ENCODE data around the gene BMP5. TPM values are rescaled to one million over a fixed set of nuclear protein-coding genes. Genes with fewer than 3 reads are reported as not detected.

The BMP5 gene
- total RNA-seq, 1 donor from 2014 or later: 0.50 TPM

- Histone ChIP-seq H3K9me3 (ENCODE audit: insufficient read depth, low read depth, low read length) (no peaks in the 10 kb centered on the region), H3K79me2 (ENCODE audit: insufficient read depth, low read length) (no peaks in the 10 kb centered on the region), H3K4me1 (ENCODE audit: insufficient read depth, low read length) (no peaks in the 10 kb centered on the region), H3K4me3 (ENCODE audit: insufficient read depth, low read depth, low read length) (no peak overlapping the region), H3K27me3 (ENCODE audit: insufficient read depth, low read length) (no peaks in the 10 kb centered on the region), H2AFZ (ENCODE audit: low read depth, low read length) (no peak overlapping the region), H4K20me1 (ENCODE audit: insufficient read depth, low read length) (no peaks in the 10 kb centered on the region), H3K9ac (ENCODE audit: low read length) (no peak overlapping the region), H3K4me2 (ENCODE audit: low read length) (no peak overlapping the region), H3K36me3 (ENCODE audit: insufficient read depth, low read length) (no peaks in the 10 kb centered on the region), H3K27ac (ENCODE audit: low read depth, low read length) (no peak overlapping the region)
- H3K27ac Mint-ChIP-seq (ENCODE audit: unreplicated experiment): no peak overlapping the region
- DNase-seq (ENCODE audit: low read depth) (no peak), FAIRE-seq (no peak)
- no peaks in the 10 kb centered on the region for H3K4me1 Mint-ChIP-seq (ENCODE audit: low read depth, unreplicated experiment)
- no peaks in the 10 kb centered on the region for H3K27me3 Mint-ChIP-seq (ENCODE audit: low read depth, unreplicated experiment)
- TF ChIP-seq CTCF (IDR thresholded peaks at IDR 0.05; ENCODE audit: insufficient read depth, low read depth, low read length): no peak
- TF ChIP-seq EZH2 (IDR thresholded peaks at IDR 0.05; ENCODE audit: insufficient read depth, low read length): no peak
- H3K9me3 Mint-ChIP-seq (ENCODE audit: unreplicated experiment): no peaks in the 10 kb centered on the region
- H3K4me3 Mint-ChIP-seq (ENCODE audit: unreplicated experiment): no peak overlapping the region
- H3K36me3 Mint-ChIP-seq (ENCODE audit: low read depth, unreplicated experiment): no peaks in the 10 kb centered on the region
Measured at GRCh38 chr6:55888917-55889316, 13.5 kb upstream of the BMP5 start.

GRCh38 chr6:55886185-55886836, 10.9 kb upstream of the BMP5 start:
- Histone ChIP-seq H3K4me3 (ENCODE audit: insufficient read depth, low read depth, low read length) (no peak overlapping the region), H3K79me2 (ENCODE audit: insufficient read depth, low read length) (no peaks in the 10 kb centered on the region), H2AFZ (ENCODE audit: low read depth, low read length) (no peak overlapping the region), H3K9me3 (ENCODE audit: insufficient read depth, low read depth, low read length) (no peaks in the 10 kb centered on the region), H3K27me3 (ENCODE audit: insufficient read depth, low read length) (no peaks in the 10 kb centered on the region), H3K4me1 (ENCODE audit: insufficient read depth, low read length) (peaks cover 8% of the 10 kb centered on the region), H3K9ac (ENCODE audit: low read length) (no peak overlapping the region), H3K36me3 (ENCODE audit: insufficient read depth, low read length) (no peaks in the 10 kb centered on the region), H3K27ac (ENCODE audit: low read depth, low read length) (no peak overlapping the region), H4K20me1 (ENCODE audit: insufficient read depth, low read length) (no peaks in the 10 kb centered on the region), H3K4me2 (ENCODE audit: low read length) (no peak overlapping the region)
- Mint-ChIP-seq H3K27ac (ENCODE audit: unreplicated experiment) (no peak overlapping the region), H3K27me3 (ENCODE audit: low read depth, unreplicated experiment) (no peaks in the 10 kb centered on the region), H3K4me3 (ENCODE audit: unreplicated experiment) (no peak overlapping the region), H3K4me1 (ENCODE audit: low read depth, unreplicated experiment) (peaks cover 7% of the 10 kb centered on the region), H3K9me3 (ENCODE audit: unreplicated experiment) (no peaks in the 10 kb centered on the region), H3K36me3 (ENCODE audit: low read depth, unreplicated experiment) (no peaks in the 10 kb centered on the region)
- FAIRE-seq: no peak
- TF ChIP-seq CTCF (IDR thresholded peaks at IDR 0.05; ENCODE audit: insufficient read depth, low read depth, low read length) (peak; percentile 21), EZH2 (IDR thresholded peaks at IDR 0.05; ENCODE audit: insufficient read depth, low read length) (no peak)
- DNase-seq (ENCODE audit: low read depth): no peak
